Activated T-cell treated with anti-CD3 and anti-CD28 coated beads, Interleukin-2, amount 50 U/mL, for 72 hours (primary cell): ENCODE measurements around the gene CEACAM5. TPM values are rescaled to one million over a fixed set of nuclear protein-coding genes. Genes with fewer than 3 reads are reported as not detected.
"Not testable (repeated sequence)": the region's sequence is repeated elsewhere in the genome, so short reads cannot be mapped to it uniquely, and the experiment has no call there.

Source experiments
- ATAC-seq, 2 donors: fragments of 150-1000 bp; cut with Tn5 transposase; replicated peaks in 1 of 2; 2 replicates each; pipeline ENCODE4 v1.10.0; 2021; ENCODE audit warnings: moderate library complexity in 2 of 2, mild to moderate bottlenecking in 1 of 2
- DNase-seq, 2 donors: peaks; one replicate each; pipeline ENCODE4 v3.0.0; 2021 to 2022; ENCODE audit warnings: mixed read lengths in 1 of 2
- H3K27ac Mint-ChIP-seq: one replicate; pipeline ENCODE4 v1.8.0; 2022; ENCODE audit warnings: mild to moderate bottlenecking, moderate library complexity, mixed read lengths
- H3K27me3 Mint-ChIP-seq: one replicate; pipeline ENCODE4 v1.8.0; 2022; ENCODE audit warnings: low read depth, mixed read lengths
- H3K36me3 Mint-ChIP-seq, 2 donors: one replicate each; pipeline ENCODE4 v1.8.0; 2022; ENCODE audit warnings: mixed read lengths in 2 of 2, mild to moderate bottlenecking in 1 of 2; ENCODE audit not compliant: insufficient read depth in 2 of 2
- H3K4me1 Mint-ChIP-seq: one replicate; pipeline ENCODE4 v1.8.0; 2022; ENCODE audit warnings: low read depth, mixed read lengths
- H3K4me3 Mint-ChIP-seq, 2 donors: one replicate each; pipeline ENCODE4 v1.8.0; 2022; ENCODE audit warnings: mild to moderate bottlenecking in 2 of 2, mixed read lengths in 2 of 2, moderate library complexity in 2 of 2
- H3K9me3 Mint-ChIP-seq, 2 donors: one replicate each; pipeline ENCODE4 v1.8.0; 2022; ENCODE audit warnings: mixed read lengths in 2 of 2
- total RNA-seq, 2 donors: library from RNA; stranded (reverse); gene quantifications; one replicate each; pipeline ENCODE4 v1.2.3, GENCODE V29; 2022

CEACAM5 gene
- total RNA-seq, 2 donors from 2014 or later, result not detected

GRCh38 chr19:41734585-41734984 lies 26.2 kb downstream of the CEACAM5 start:
- no peaks in the 10 kb centered on the region for H3K9me3 Mint-ChIP-seq
- ATAC-seq (no peak), DNase-seq (no peak)
- peaks cover 9% of the 10 kb centered on the region for H3K4me1 Mint-ChIP-seq
- H3K27me3 Mint-ChIP-seq, result peaks cover 63% of the 10 kb centered on the region
- H3K36me3 Mint-ChIP-seq, result no peaks in the 10 kb centered on the region
- H3K27ac Mint-ChIP-seq, result no peak overlapping the region
- H3K4me3 Mint-ChIP-seq, result no peak overlapping the region

- Mint-ChIP-seq H3K9me3 (no peaks in the 10 kb centered on the region), H3K36me3 (no peaks in the 10 kb centered on the region), H3K4me1 (peaks cover 14% of the 10 kb centered on the region), H3K27me3 (peaks cover 68% of the 10 kb centered on the region), H3K4me3 (no peak overlapping the region), H3K27ac (no peak overlapping the region)
- peak in 1 of 2 donors; percentile 43 for ATAC-seq
- no peak for DNase-seq
Measured at GRCh38 chr19:41735071-41735600, 26.7 kb downstream of the CEACAM5 start.

GRCh38 chr19:41739361-41739760 lies 30.9 kb downstream of the CEACAM5 start:
- Mint-ChIP-seq H3K4me3 (no peak overlapping the region), H3K4me1 (peaks cover 32% of the 10 kb centered on the region), H3K27me3 (peaks cover 65% of the 10 kb centered on the region), H3K9me3 (no peaks in the 10 kb centered on the region), H3K27ac (no peak overlapping the region), H3K36me3 (no peaks in the 10 kb centered on the region)
- DNase-seq, result no peak
- no peak for ATAC-seq

- DNase-seq, result peak; percentile 20 to 44
- Mint-ChIP-seq H3K4me1 (peaks cover 27% of the 10 kb centered on the region), H3K27ac (peak overlapping the region; percentile 27), H3K9me3 (no peaks in the 10 kb centered on the region), H3K27me3 (peaks cover 66% of the 10 kb centered on the region), H3K36me3 (no peaks in the 10 kb centered on the region), H3K4me3 (peak overlapping the region; percentile 11 to 51)
- peak; percentile 91 to 94 for ATAC-seq
Measured at GRCh38 chr19:41740415-41741243, 32.2 kb downstream of the CEACAM5 start.

GRCh38 chr19:41741244-41741554 lies 32.8 kb downstream of the CEACAM5 start:
- DNase-seq (no peak), ATAC-seq (no peak)
- H3K4me1 Mint-ChIP-seq, result peaks cover 27% of the 10 kb centered on the region
- H3K36me3 Mint-ChIP-seq, result no peaks in the 10 kb centered on the region
- no peaks in the 10 kb centered on the region for H3K9me3 Mint-ChIP-seq
- no peak overlapping the region for H3K27ac Mint-ChIP-seq
- peaks cover 66% of the 10 kb centered on the region for H3K27me3 Mint-ChIP-seq
- peak overlapping the region; percentile 11 to 51 for H3K4me3 Mint-ChIP-seq

- Mint-ChIP-seq H3K9me3 (no peaks in the 10 kb centered on the region), H3K36me3 (no peaks in the 10 kb centered on the region), H3K27ac (no peak overlapping the region), H3K4me3 (no peak overlapping the region), H3K27me3 (peaks cover 76% of the 10 kb centered on the region), H3K4me1 (peaks cover 20% of the 10 kb centered on the region)
- DNase-seq (no peak), ATAC-seq (no peak)
Measured at GRCh38 chr19:41744850-41745249, 36.4 kb downstream of the CEACAM5 start.

GRCh38 chr19:41745756-41746155 lies 37.3 kb downstream of the CEACAM5 start:
- H3K27me3 Mint-ChIP-seq, result peaks cover 80% of the 10 kb centered on the region
- H3K36me3 Mint-ChIP-seq, result no peaks in the 10 kb centered on the region
- no peaks in the 10 kb centered on the region for H3K9me3 Mint-ChIP-seq
- no peak for DNase-seq
- H3K4me1 Mint-ChIP-seq, result peaks cover 11% of the 10 kb centered on the region
- no peak overlapping the region for H3K4me3 Mint-ChIP-seq
- ATAC-seq, result no peak
- no peak overlapping the region for H3K27ac Mint-ChIP-seq

GRCh38 chr19:41746593-41747227 lies 38.3 kb downstream of the CEACAM5 start:
- Mint-ChIP-seq H3K9me3 (no peaks in the 10 kb centered on the region), H3K27me3 (peaks cover 85% of the 10 kb centered on the region), H3K4me3 (no peak overlapping the region), H3K27ac (no peak overlapping the region), H3K4me1 (peaks cover 2% of the 10 kb centered on the region), H3K36me3 (no peaks in the 10 kb centered on the region)
- ATAC-seq (peak; percentile 78 to 88), DNase-seq (peak; percentile 50 to 61)

- no peak for ATAC-seq
- Mint-ChIP-seq H3K36me3 (no peaks in the 10 kb centered on the region), H3K27me3 (peaks cover 88% of the 10 kb centered on the region), H3K27ac (no peak overlapping the region), H3K9me3 (no peaks in the 10 kb centered on the region), H3K4me3 (no peak overlapping the region), H3K4me1 (no peaks in the 10 kb centered on the region)
- no peak for DNase-seq
Measured at GRCh38 chr19:41748012-41748411, 39.6 kb downstream of the CEACAM5 start.

GRCh38 chr19:41750248-41751134 lies 42.1 kb downstream of the CEACAM5 start:
- not testable (repeated sequence) for DNase-seq, H3K27ac Mint-ChIP-seq, H3K36me3 Mint-ChIP-seq, H3K9me3 Mint-ChIP-seq, H3K4me3 Mint-ChIP-seq, H3K4me1 Mint-ChIP-seq, ATAC-seq
- peaks cover 81% of the 10 kb centered on the region for H3K27me3 Mint-ChIP-seq

GRCh38 chr19:41753159-41753558 lies 44.7 kb downstream of the CEACAM5 start:
- Mint-ChIP-seq H3K4me1 (peaks cover 5% of the 10 kb centered on the region), H3K36me3 (no peaks in the 10 kb centered on the region), H3K4me3 (no peak overlapping the region), H3K9me3 (no peaks in the 10 kb centered on the region), H3K27me3 (peaks cover 63% of the 10 kb centered on the region), H3K27ac (no peak overlapping the region)
- peak; percentile 77 to 84 for DNase-seq
- peak; percentile 58 to 63 for ATAC-seq

GRCh38 chr19:41753936-41754529 lies 45.6 kb downstream of the CEACAM5 start:
- Mint-ChIP-seq H3K9me3 (no peaks in the 10 kb centered on the region), H3K4me3 (no peak overlapping the region), H3K4me1 (peaks cover 5% of the 10 kb centered on the region), H3K27ac (no peak overlapping the region), H3K36me3 (no peaks in the 10 kb centered on the region), H3K27me3 (peaks cover 63% of the 10 kb centered on the region)
- DNase-seq (peak; percentile 71), ATAC-seq (peak; percentile 81 to 87)
